Measurements from ENCODE around the gene PTPRN2. TPM values are rescaled to one million over a fixed set of nuclear protein-coding genes. Genes with fewer than 3 reads are reported as not detected.

The PTPRN2 gene
- total and polyA plus RNA-seq, 2 of the 13 experiments (the other 11 are each of a cell fraction or from before 2014, with no cell fraction given), result 2.5 to 24.2 TPM

GRCh38 chr7:158283016-158283974, 304.3 kb downstream of the PTPRN2 start (continued):
- TF ChIP-seq SOX13 (IDR thresholded peaks at IDR 0.05), result no peak
- no peak for TF ChIP-seq SOX13 (CRISPR knock-in tag; conservative IDR thresholded peaks at IDR 0.05 in 1 of 2, IDR thresholded peaks at IDR 0.05 in 1 of 2)
- no peak for TF ChIP-seq IRF9 (CRISPR knock-in tag; IDR thresholded peaks at IDR 0.05; ENCODE audit: borderline replicate concordance)
- no peak for TF ChIP-seq ZNF138 (CRISPR knock-in tag; IDR thresholded peaks at IDR 0.05; ENCODE audit: low read depth)
- no peak for TF ChIP-seq ZHX2 (IDR thresholded peaks at IDR 0.05; ENCODE audit: low read depth)
- TF ChIP-seq ZHX2 (CRISPR knock-in tag; IDR thresholded peaks at IDR 0.05; ENCODE audit: borderline replicate concordance), result no peak
- TF ChIP-seq CCDC6 (CRISPR knock-in tag; IDR thresholded peaks at IDR 0.05), result no peak
- TF ChIP-seq ZNF253 (CRISPR knock-in tag; IDR thresholded peaks at IDR 0.05; ENCODE audit: borderline replicate concordance), result no peak
